Endothelial cell of umbilical vein (primary cell): ENCODE data around the gene AFDN. TPM values are rescaled to one million over a fixed set of nuclear protein-coding genes. Genes with fewer than 3 reads are reported as not detected.

Experiments used
- BruUV-seq: library from RNA; stranded (reverse); fragments of 400-500 nt; replicated peaks from 2 replicates; lab custom pipeline; 2021; lab: Mats Ljungman, UMichigan
- CTCF ChIA-PET: fragments of 300-600, 350-600 bp; sonication (Branson Sonifier 250); formaldehyde crosslinking; loops from one replicate; lab custom pipeline; 2021; ENCODE audit warnings: antibody characterized with exemption, inconsistent platforms; lab: Charles Lee
- POLR2A ChIA-PET: fragments of 300-600, 350-600 bp; sonication (Branson Sonifier 250); formaldehyde crosslinking; loops from one replicate; lab custom pipeline; 2021; ENCODE audit warnings: antibody characterized with exemption, inconsistent platforms; lab: Charles Lee
- DNase-seq: peaks from one replicate; pipeline ENCODE4 v3.0.0-alpha.2; 2011; ENCODE audit warnings: low read depth, low spot score
- FAIRE-seq: peaks from 2 replicates; lab custom pipeline; 2011; peaks lifted over from hg19 to GRCh38; lab: Jason Lieb, UNC
- H2AFZ ChIP-seq: 2 replicates; pipeline ENCODE4 v1.6.0; 2012; ENCODE audit warnings: low read depth, low read length, control low read depth, inconsistent platforms
- H3K27ac ChIP-seq: 2 replicates; pipeline ENCODE4 v1.5.1; 2011; ENCODE audit warnings: low read depth, mild to moderate bottlenecking, control low read depth, low read length, moderate library complexity; ENCODE audit not compliant: insufficient read depth
- H3K27me3 ChIP-seq, 2 experiments: 2 replicates each; pipeline versions ENCODE4 v1.6.0 to v1.6.1; 2011; ENCODE audit warnings: low read length in 2 of 2, mixed read lengths in 1 of 2; ENCODE audit not compliant: control insufficient read depth in 2 of 2, insufficient read depth in 2 of 2
- H3K36me3 ChIP-seq, 2 experiments: 2 replicates in 1 of 2; 3 replicates in 1 of 2; pipeline ENCODE4 v1.5.1; 2011; ENCODE audit warnings: low read length in 2 of 2, mild to moderate bottlenecking in 1 of 2, moderate library complexity in 1 of 2; ENCODE audit not compliant: control insufficient read depth in 2 of 2, insufficient read depth in 2 of 2; ENCODE audit errors: extremely low read depth in 1 of 2
- H3K4me1 ChIP-seq: 3 replicates; pipeline ENCODE4 v1.5.1; 2011; ENCODE audit warnings: mild to moderate bottlenecking, low read length; ENCODE audit not compliant: control insufficient read depth, insufficient read depth; ENCODE audit errors: extremely low read depth
- H3K4me2 ChIP-seq: 2 replicates; pipeline ENCODE4 v1.6.1; 2011; ENCODE audit warnings: low read length, control low read depth, mixed read lengths; ENCODE audit not compliant: insufficient read depth
- H3K4me3 ChIP-seq, 3 experiments: fragments of 200-600 bp in 1 of 3; sonication (generic), shearing (Covaris generic) in 1 of 3; replicated peaks in 1 of 3; 2 replicates each; pipeline ENCODE4 v1.5.1; 2011 to 2016; ENCODE audit warnings: control low read depth in 3 of 3, low read length in 3 of 3, mild to moderate bottlenecking in 2 of 3, inconsistent platforms in 1 of 3, low read depth in 1 of 3, moderate library complexity in 1 of 3; ENCODE audit not compliant: insufficient read depth in 1 of 3
- H3K79me2 ChIP-seq: 2 replicates; pipeline ENCODE4 v1.6.0; 2012; ENCODE audit warnings: low read length, inconsistent platforms; ENCODE audit not compliant: control insufficient read depth, insufficient read depth
- H3K9ac ChIP-seq: replicated peaks from 2 replicates; pipeline ENCODE3; 2011; ENCODE audit warnings: low read length, control low read depth; ENCODE audit not compliant: insufficient read depth; ENCODE audit errors: extremely low read depth
- H3K9me1 ChIP-seq: replicated peaks from 3 replicates; pipeline ENCODE4 v1.6.0; 2011; ENCODE audit warnings: mild to moderate bottlenecking, low read length; ENCODE audit not compliant: control insufficient read depth, insufficient read depth; ENCODE audit errors: extremely low read depth
- H3K9me3 ChIP-seq: replicated peaks from 2 replicates; pipeline ENCODE4 v1.5.1; 2012; ENCODE audit warnings: low read length, inconsistent platforms; ENCODE audit not compliant: control insufficient read depth, insufficient read depth
- H4K20me1 ChIP-seq: replicated peaks from 2 replicates; pipeline ENCODE3; 2011; ENCODE audit warnings: mild to moderate bottlenecking, low read length; ENCODE audit not compliant: control insufficient read depth, insufficient read depth; ENCODE audit errors: extremely low read depth
- CTCF ChIP-seq, 2 donors: IDR thresholded peaks; 1 replicate in 1 of 2; 2 replicates in 1 of 2; pipeline ENCODE4 v1.5.1; 2011; ENCODE audit warnings: low read length in 2 of 2, mild to moderate bottlenecking in 2 of 2, moderate library complexity in 2 of 2, control low read depth in 1 of 2, inconsistent platforms in 1 of 2, low read depth in 1 of 2; ENCODE audit not compliant: insufficient read depth in 1 of 2; ENCODE audit errors: extremely low read depth in 1 of 2
- EZH2 ChIP-seq: IDR thresholded peaks from 2 replicates; pipeline ENCODE4 v1.6.1; 2012; ENCODE audit warnings: borderline replicate concordance, low read depth, mild to moderate bottlenecking, moderate library complexity, low read length, inconsistent platforms; ENCODE audit not compliant: severe bottlenecking
- FOS ChIP-seq: IDR thresholded peaks from 2 replicates; pipeline ENCODE4 v1.6.1; 2011; ENCODE audit warnings: mild to moderate bottlenecking, low read length, moderate library complexity, borderline replicate concordance; ENCODE audit not compliant: insufficient read depth
- GATA2 ChIP-seq: IDR thresholded peaks from 2 replicates; pipeline ENCODE4 v1.7.0; 2011; ENCODE audit warnings: low read depth, mild to moderate bottlenecking, moderate library complexity, mixed read lengths, low read length; ENCODE audit not compliant: insufficient read length, insufficient read depth
- JUN ChIP-seq: IDR thresholded peaks from 2 replicates; pipeline ENCODE4 v1.6.1; 2011; ENCODE audit warnings: borderline replicate concordance, low read depth; ENCODE audit not compliant: insufficient read length, insufficient read depth
- MYC ChIP-seq: IDR thresholded peaks from one replicate; pipeline ENCODE4 v1.6.1; 2011; ENCODE audit warnings: mild to moderate bottlenecking, low read depth, low read length
- POLR2A ChIP-seq: IDR thresholded peaks from 2 replicates; pipeline ENCODE4 v1.6.1; 2012; ENCODE audit warnings: low read depth, mild to moderate bottlenecking, control low read depth, low read length
- POLR2AphosphoS5 ChIP-seq: IDR thresholded peaks from 2 replicates; pipeline ENCODE4 v1.6.1; 2012; ENCODE audit warnings: low read depth, mild to moderate bottlenecking, control low read depth, low read length, moderate library complexity; ENCODE audit not compliant: insufficient read depth
- dilution Hi-C: fragments of 300-500 bp; cut with MboI; formaldehyde crosslinking; loops from one replicate; pipeline ENCODE4 v1.15.0; 2019; ENCODE audit warnings: low sequenced_read_pairs; ENCODE audit not compliant: extremely low pct_ligation_motif_present
- intact Hi-C: fragments of 100-400 bp; cut with micrococcal nuclease; formaldehyde crosslinking; loops from one replicate; pipeline ENCODE4 v1.10.0; 2022
- polyA plus RNA-seq, 4 experiments: library from polyadenylated mRNA; depleted of rRNA in 3 of 4; stranded (reverse) in 3 of 4; unstranded in 1 of 4; fragments of >200 nt; gene quantifications; 2 replicates each; pipeline versions ENCODE4 v1.2.1 to v1.2.3, GENCODE V29; 2011 to 2012; ENCODE audit warnings: missing spikeins in 1 of 4
- total RNA-seq: library from RNA; stranded (reverse); gene quantifications from 2 replicates; pipeline ENCODE4 v1.2.3, GENCODE V29; 2021
- TF ChIP-seq, protein P1 (sequence below): IDR thresholded peaks from 2 replicates; pipeline ENCODE4 v1.6.1; 2011; ENCODE audit not compliant: insufficient read depth, insufficient read length

Gene AFDN
- total and polyA plus RNA-seq, 2 donors (not counting 3 experiments of a cell fraction or from before 2014, with no cell fraction given): 31.0 to 134 TPM

GRCh38 chr6:167978607-167979006 is 151.9 kb downstream of the AFDN start:
- ChIA-PET CTCF (no interaction called here), POLR2A (no interaction called here)
- Histone ChIP-seq H3K4me2 (no peak overlapping the region), H2AFZ (no peak overlapping the region), H3K9ac (no peak overlapping the region), H3K4me3 (no peak overlapping the region), H3K4me1 (peaks cover 12% of the 10 kb centered on the region), H3K27ac (no peak overlapping the region), H3K9me1 (no peaks in the 10 kb centered on the region), H4K20me1 (no peaks in the 10 kb centered on the region), H3K9me3 (no peaks in the 10 kb centered on the region), H3K79me2 (no peaks in the 10 kb centered on the region), H3K36me3 (no peaks in the 10 kb centered on the region), H3K27me3 (no peaks in the 10 kb centered on the region)
- TF ChIP-seq POLR2AphosphoS5 (no peak), FOS (no peak), EZH2 (no peak), JUN (no peak), CTCF (IDR thresholded peaks at IDR 0.05; ENCODE audit: extremely low read depth in 1 of 2, insufficient read depth in 1 of 2, low read depth in 1 of 2, low read length in 2 of 2) (no peak), POLR2A (no peak), MYC (no peak), GATA2 (no peak)
- TF ChIP-seq, protein P1, sequence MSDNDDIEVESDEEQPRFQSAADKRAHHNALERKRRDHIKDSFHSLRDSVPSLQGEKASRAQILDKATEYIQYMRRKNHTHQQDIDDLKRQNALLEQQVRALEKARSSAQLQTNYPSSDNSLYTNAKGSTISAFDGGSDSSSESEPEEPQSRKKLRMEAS: no peak
- intact Hi-C loops: no loop called here
- no TSS peak for BruUV-seq
- no peak for FAIRE-seq
- dilution Hi-C loops: no loop called here
- no peak for DNase-seq
